Tibial nerve (tissue), 4 donors: Measurements from ENCODE around the gene NKX2-1. TPM values are rescaled to one million over a fixed set of nuclear protein-coding genes. Genes with fewer than 3 reads are reported as not detected.

Experiments used
- DNase-seq, 2 donors: peaks; one replicate each; pipeline ENCODE4 v3.0.0-alpha.2; 2019; ENCODE audit warnings: low spot score in 2 of 2
- H3K27ac ChIP-seq, 4 donors: fragments of 200-600 bp; sonication (generic) in 3 of 4; one replicate each; pipeline ENCODE4 v1.5.1; 2017 to 2019; ENCODE audit warnings: mild to moderate bottlenecking in 1 of 4
- H3K27me3 ChIP-seq, 2 donors: fragments of 200-600 bp; sonication (generic) in 1 of 2; one replicate each; pipeline versions ENCODE4 v1.5.1 to v1.6.0; 2017 to 2019
- H3K36me3 ChIP-seq, 3 donors: fragments of 200-600 bp; sonication (generic); one replicate each; pipeline ENCODE4 v1.5.1; 2018 to 2019
- H3K4me1 ChIP-seq, 4 donors: fragments of 200-600 bp; sonication (generic) in 3 of 4; one replicate each; pipeline ENCODE4 v1.5.1; 2017 to 2019
- H3K4me3 ChIP-seq, 4 donors: fragments of 200-600 bp; sonication (generic) in 3 of 4; one replicate each; pipeline ENCODE4 v1.5.1; 2017 to 2019; ENCODE audit warnings: mild to moderate bottlenecking in 1 of 4, moderate library complexity in 1 of 4
- H3K9me3 ChIP-seq, 4 donors: fragments of 200-600 bp; sonication (generic) in 3 of 4; one replicate each; pipeline ENCODE4 v1.5.1; 2017 to 2019
- EP300 ChIP-seq, 2 donors: sonication (generic); formaldehyde crosslinking; IDR thresholded peaks; one replicate each; pipeline ENCODE4 v1.6.1; 2017; ENCODE audit warnings: antibody characterized with exemption in 2 of 2, mild to moderate bottlenecking in 1 of 2
- POLR2A ChIP-seq, 2 donors: fragments of 450-650 bp; IDR thresholded peaks; one replicate each; pipeline ENCODE4 v1.6.1; 2017; ENCODE audit warnings: antibody characterized with exemption in 2 of 2, mild to moderate bottlenecking in 2 of 2, moderate library complexity in 2 of 2
- WGBS, 2 donors: methylation state at CpG; one replicate each; pipeline ENCODE4 v1.1.5; 2018; 5-methylcytosine and 5-hydroxymethylcytosine counted together
- total RNA-seq, 4 donors: library from RNA; depleted of rRNA; stranded (reverse); fragments of >200 nt; gene quantifications; one replicate each; pipeline ENCODE4 v1.1.0, GENCODE V29; 2016
- TF ChIP-seq, protein P1 (sequence below), 5 experiments: fragments of 200-600 bp in 3 of 5; fragments of 450-650 bp in 2 of 5; sonication (generic) in 3 of 5; IDR thresholded peaks; one replicate each; pipeline ENCODE4 v1.5.1; 2016 to 2019; ENCODE audit warnings: antibody characterized with exemption in 5 of 5, mild to moderate bottlenecking in 3 of 5, moderate library complexity in 2 of 5

The NKX2-1 gene
- total RNA-seq, 4 donors from 2014 or later, result not detected

DNA sequence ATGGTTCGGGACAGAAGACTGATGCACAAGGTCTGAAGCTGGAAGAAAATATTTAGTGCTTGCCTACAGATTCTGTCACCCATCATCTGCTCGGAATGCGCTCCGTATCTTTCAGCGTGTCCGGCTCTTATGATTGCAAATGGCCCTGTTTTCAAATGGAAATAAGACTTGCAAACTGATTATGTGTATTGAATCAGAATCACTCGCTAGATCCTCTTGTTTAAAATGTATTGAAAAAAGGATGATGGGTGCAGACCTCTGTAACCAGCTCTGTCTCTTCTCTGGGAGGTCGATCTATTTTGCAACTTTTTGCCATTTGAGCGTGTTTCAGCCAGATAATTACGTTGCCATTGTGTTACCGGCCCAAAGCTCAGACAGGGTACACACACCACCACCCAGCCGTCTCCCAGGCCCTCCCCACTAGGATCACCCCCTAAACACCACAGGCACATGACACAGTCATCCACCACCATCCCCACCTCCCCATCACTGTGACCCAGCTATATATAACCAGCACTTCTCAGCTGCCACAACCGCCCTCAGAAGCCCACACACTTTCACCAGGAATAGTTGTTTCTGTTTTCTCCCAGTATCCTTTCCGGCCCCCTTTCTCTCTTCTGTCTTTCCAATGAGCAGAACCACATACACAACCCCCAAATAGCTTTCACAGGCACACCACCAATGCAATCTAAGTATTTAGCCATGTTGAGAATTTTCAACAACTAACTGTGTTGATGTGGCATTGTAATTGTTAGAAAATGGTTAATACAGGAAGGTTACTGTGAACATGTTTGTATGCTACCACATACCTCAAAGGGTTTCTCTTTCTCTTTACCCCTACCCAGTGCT lies 10.7 kb downstream of the NKX2-1 start:
- Histone ChIP-seq H3K36me3 (no peaks in the 10 kb centered on the region), H3K4me1 (peaks cover 0 to 46% (median under 1%) of the 10 kb centered on the region in 4 donors), H3K4me3 (no peak overlapping the region), H3K27me3 (peaks cover 0 to 99% of the 10 kb centered on the region in 2 donors), H3K9me3 (no peaks in the 10 kb centered on the region), H3K27ac (no peak overlapping the region)
- 8% methylated on average over 14 of the region's 14 CpGs for WGBS, 2 donors
- DNase-seq, result no peak
- TF ChIP-seq EP300 (IDR thresholded peaks at IDR 0.05), result no peak
- no peak for TF ChIP-seq POLR2A (IDR thresholded peaks at IDR 0.05)

DNA sequence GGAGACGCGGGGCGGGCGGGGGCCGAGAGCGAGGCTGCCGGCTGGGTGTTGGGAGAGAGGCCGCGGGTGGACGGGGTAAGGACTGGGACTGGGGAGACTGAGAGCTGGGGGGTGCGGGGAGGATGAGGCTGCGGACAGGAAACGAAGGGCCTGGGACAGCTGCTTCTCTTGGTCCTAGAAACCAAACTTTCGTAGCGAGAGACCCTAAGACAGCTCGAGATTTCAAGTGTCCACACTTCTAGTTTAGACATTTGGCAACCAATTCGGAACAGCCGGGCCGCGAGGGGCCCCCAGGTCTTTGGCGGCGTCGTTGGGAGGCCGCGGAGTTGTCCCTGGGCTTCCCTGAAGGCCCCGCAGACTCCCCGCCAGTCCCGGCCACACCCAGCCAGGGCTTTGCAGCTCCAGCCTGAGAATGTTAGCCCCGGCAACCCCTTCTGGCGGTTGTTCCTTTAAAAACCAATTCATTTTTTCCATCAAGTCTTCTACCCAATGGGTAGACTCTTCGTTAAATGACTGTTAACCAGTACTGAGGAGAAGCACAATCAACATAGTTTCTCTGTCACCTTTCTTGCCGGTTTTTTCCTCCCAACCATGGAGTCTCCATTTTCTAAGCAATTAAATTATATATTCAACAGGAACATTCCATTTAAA lies 11.5 kb downstream of the NKX2-1 start:
- Histone ChIP-seq H3K4me1 (peaks cover 0 to 45% (median 5%) of the 10 kb centered on the region in 4 donors), H3K36me3 (no peaks in the 10 kb centered on the region), H3K27ac (no peak overlapping the region), H3K27me3 (peaks cover 0 to 99% of the 10 kb centered on the region in 2 donors), H3K4me3 (no peak overlapping the region), H3K9me3 (no peaks in the 10 kb centered on the region)
- no peak for TF ChIP-seq EP300 (IDR thresholded peaks at IDR 0.05)
- TF ChIP-seq POLR2A (IDR thresholded peaks at IDR 0.05), result no peak
- TF ChIP-seq, protein P1, sequence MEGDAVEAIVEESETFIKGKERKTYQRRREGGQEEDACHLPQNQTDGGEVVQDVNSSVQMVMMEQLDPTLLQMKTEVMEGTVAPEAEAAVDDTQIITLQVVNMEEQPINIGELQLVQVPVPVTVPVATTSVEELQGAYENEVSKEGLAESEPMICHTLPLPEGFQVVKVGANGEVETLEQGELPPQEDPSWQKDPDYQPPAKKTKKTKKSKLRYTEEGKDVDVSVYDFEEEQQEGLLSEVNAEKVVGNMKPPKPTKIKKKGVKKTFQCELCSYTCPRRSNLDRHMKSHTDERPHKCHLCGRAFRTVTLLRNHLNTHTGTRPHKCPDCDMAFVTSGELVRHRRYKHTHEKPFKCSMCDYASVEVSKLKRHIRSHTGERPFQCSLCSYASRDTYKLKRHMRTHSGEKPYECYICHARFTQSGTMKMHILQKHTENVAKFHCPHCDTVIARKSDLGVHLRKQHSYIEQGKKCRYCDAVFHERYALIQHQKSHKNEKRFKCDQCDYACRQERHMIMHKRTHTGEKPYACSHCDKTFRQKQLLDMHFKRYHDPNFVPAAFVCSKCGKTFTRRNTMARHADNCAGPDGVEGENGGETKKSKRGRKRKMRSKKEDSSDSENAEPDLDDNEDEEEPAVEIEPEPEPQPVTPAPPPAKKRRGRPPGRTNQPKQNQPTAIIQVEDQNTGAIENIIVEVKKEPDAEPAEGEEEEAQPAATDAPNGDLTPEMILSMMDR (IDR thresholded peaks at IDR 0.05), result no peak
- 7 to 10% methylated on average over 22 to 32 of the region's 32 CpGs for WGBS, 2 donors
- DNase-seq, result no peak

DNA sequence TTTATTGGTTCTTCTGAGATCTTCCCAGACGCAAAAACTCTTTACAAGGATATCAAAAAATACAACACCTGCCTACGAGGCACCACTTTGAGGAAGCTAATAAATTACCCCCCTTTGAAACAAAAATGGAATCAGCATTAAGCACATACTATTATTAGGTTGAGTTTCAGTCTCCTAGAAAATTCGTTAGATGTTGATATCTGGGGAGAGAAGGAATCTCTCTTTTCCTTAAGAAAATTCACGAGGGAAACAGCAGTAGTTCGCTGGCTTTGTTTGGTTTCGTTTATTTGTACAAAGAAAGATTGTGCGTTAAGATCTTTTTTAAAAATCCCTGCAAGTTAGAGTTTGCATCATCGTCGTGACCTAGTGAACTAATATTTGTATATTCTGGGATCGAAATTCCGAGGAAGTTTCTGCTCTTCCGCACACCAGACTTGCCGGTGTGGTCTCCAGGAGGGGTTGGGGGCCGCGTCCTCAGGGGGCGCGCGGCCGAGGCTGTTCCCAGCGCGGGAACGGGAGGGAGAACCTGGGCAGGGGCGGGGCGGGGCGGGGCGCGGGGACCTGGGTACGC lies 12.1 kb downstream of the NKX2-1 start:
- H3K4me1 ChIP-seq, result peaks cover 0 to 39% (median 5%) of the 10 kb centered on the region in 4 donors
- H3K27ac ChIP-seq, result no peak overlapping the region
- WGBS, 2 donors, result 4% methylated on average over 21 to 28 of the region's 28 CpGs
- no peak overlapping the region for H3K4me3 ChIP-seq
- no peaks in the 10 kb centered on the region for H3K36me3 ChIP-seq
- no peak for DNase-seq
- peaks cover 0 to 99% of the 10 kb centered on the region in 2 donors for H3K27me3 ChIP-seq
- H3K9me3 ChIP-seq, result no peaks in the 10 kb centered on the region
- TF ChIP-seq POLR2A (IDR thresholded peaks at IDR 0.05) (no peak), EP300 (IDR thresholded peaks at IDR 0.05) (peak in 1 of 2 donors; percentile 17)

DNA sequence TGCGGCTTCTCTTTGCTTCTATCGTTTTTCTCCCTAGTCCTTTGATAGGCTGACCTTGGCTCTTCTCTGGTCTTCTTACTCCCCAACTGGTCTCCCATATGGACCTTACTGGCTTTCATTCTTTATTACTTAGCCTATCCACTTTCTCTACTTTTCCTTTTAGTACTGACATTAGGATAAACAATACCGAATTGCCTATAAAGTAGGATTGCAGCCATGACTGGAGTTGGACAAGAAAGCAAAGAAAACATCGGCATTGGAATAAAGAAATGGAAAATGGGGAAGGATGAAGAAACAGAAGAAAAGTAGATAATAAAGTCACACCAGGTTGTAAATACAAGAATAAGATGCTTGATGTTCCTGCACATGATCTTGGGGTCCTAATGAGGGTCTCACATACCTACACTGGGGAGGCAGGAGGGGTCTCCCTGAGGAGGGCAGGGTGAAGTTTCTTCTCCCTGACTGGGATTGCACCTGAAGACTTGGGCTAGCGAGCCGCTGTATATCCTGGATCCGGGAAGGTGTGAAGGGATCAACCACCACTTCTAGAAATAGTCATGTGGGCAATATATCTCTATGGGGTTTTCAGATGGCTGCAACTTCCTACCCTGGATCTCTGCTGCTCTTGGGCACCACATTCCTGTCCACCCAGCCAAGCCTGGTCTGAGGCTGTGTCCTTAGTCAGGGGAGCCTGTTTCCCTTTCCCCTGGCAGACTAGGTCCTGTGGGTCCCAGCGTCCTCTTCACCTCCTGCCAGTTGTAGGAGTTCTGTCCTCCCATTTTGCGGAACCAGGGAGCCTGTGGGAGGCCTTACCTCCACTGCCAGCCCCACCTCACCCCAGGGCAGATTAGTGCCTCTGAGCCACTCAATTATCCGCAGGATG lies 13.1 kb downstream of the NKX2-1 start:
- WGBS, 2 donors, result 9 to 12% methylated on average over 10 of the region's 10 CpGs
- H3K4me1 ChIP-seq, result peaks cover 0 to 39% (median 5%) of the 10 kb centered on the region in 4 donors
- DNase-seq, result no peak
- H3K36me3 ChIP-seq, result no peaks in the 10 kb centered on the region
- no peaks in the 10 kb centered on the region for H3K9me3 ChIP-seq
- TF ChIP-seq POLR2A (IDR thresholded peaks at IDR 0.05) (no peak), EP300 (IDR thresholded peaks at IDR 0.05) (no peak)
- TF ChIP-seq, protein P1 (IDR thresholded peaks at IDR 0.05), result no peak
- no peak overlapping the region for H3K27ac ChIP-seq
- peaks cover 0 to 99% of the 10 kb centered on the region in 2 donors for H3K27me3 ChIP-seq
- H3K4me3 ChIP-seq, result no peak overlapping the region

DNA sequence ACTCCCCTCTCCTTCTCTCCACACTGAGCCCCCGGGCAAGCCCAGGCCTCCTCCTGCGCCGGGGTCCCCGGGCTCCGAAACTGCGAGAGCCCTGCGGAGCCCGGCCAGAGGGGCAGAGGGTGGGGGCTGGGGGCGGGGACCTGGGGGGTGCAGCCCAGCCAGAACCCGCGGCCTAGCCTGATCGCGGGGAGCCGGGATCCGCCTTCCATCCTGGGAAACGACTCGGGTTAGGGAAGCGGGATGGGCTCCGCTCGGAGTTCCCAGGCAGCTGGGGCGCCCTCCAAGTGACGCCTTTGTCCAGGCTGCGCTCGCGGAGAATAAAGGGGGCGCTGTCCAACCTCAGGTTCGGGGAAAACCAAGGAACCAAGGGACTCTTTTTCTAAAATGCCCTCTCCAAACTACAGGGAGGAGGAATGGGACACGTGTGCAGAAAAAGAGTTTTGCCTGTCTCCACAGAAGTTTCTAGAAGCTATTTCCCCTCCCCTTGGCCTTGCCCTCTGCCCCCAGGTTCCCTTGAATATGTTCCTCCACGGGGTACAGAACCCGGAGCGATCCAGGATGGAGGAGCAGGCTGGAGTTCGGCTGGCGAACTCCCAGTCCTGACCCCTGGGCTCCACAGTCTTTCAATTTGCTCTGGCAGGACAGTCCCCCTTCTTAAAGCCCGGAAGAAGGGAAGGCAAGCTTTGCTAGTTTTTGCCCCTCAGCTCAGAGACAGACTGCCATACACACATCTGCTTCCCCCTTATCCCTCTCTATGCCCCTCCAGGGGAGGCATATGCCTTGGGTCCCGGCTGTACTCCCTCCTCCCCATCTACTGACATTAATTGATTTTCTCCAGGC lies 13.9 kb downstream of the NKX2-1 start:
- DNase-seq, result no peak
- H3K36me3 ChIP-seq, result no peaks in the 10 kb centered on the region
- no peaks in the 10 kb centered on the region for H3K9me3 ChIP-seq
- no peak overlapping the region for H3K4me3 ChIP-seq
- TF ChIP-seq, protein P1 (IDR thresholded peaks at IDR 0.05), result no peak
- TF ChIP-seq POLR2A (IDR thresholded peaks at IDR 0.05) (no peak), EP300 (IDR thresholded peaks at IDR 0.05) (no peak)
- no peak overlapping the region for H3K27ac ChIP-seq
- WGBS, 2 donors, result 3 to 5% methylated on average over 16 to 34 of the region's 35 CpGs
- H3K27me3 ChIP-seq, result peaks cover 0 to 100% of the 10 kb centered on the region in 2 donors
- peaks cover 0 to 39% (median 5%) of the 10 kb centered on the region in 4 donors for H3K4me1 ChIP-seq
